Endothelial cell of umbilical vein (primary cell): ENCODE data around the gene EEIG1. TPM values are rescaled to one million over a fixed set of nuclear protein-coding genes. Genes with fewer than 3 reads are reported as not detected.

ENCODE experiments used
- BruUV-seq: library from RNA; stranded (reverse); fragments of 400-500 nt; replicated peaks from 2 replicates; lab custom pipeline; 2021; lab: Mats Ljungman, UMichigan
- CTCF ChIA-PET: fragments of 300-600, 350-600 bp; sonication (Branson Sonifier 250); formaldehyde crosslinking; loops from one replicate; lab custom pipeline; 2021; ENCODE audit warnings: antibody characterized with exemption, inconsistent platforms; lab: Charles Lee
- POLR2A ChIA-PET: fragments of 300-600, 350-600 bp; sonication (Branson Sonifier 250); formaldehyde crosslinking; loops from one replicate; lab custom pipeline; 2021; ENCODE audit warnings: antibody characterized with exemption, inconsistent platforms; lab: Charles Lee
- DNase-seq: peaks from one replicate; pipeline ENCODE4 v3.0.0-alpha.2; 2011; ENCODE audit warnings: low read depth, low spot score
- FAIRE-seq: peaks from 2 replicates; lab custom pipeline; 2011; peaks lifted over from hg19 to GRCh38; lab: Jason Lieb, UNC
- H2AFZ ChIP-seq: 2 replicates; pipeline ENCODE4 v1.6.0; 2012; ENCODE audit warnings: low read depth, low read length, control low read depth, inconsistent platforms
- H3K27ac ChIP-seq: 2 replicates; pipeline ENCODE4 v1.5.1; 2011; ENCODE audit warnings: low read depth, mild to moderate bottlenecking, control low read depth, low read length, moderate library complexity; ENCODE audit not compliant: insufficient read depth
- H3K27me3 ChIP-seq, 2 experiments: 2 replicates each; pipeline versions ENCODE4 v1.6.0 to v1.6.1; 2011; ENCODE audit warnings: low read length in 2 of 2, mixed read lengths in 1 of 2; ENCODE audit not compliant: control insufficient read depth in 2 of 2, insufficient read depth in 2 of 2
- H3K36me3 ChIP-seq, 2 experiments: 2 replicates in 1 of 2; 3 replicates in 1 of 2; pipeline ENCODE4 v1.5.1; 2011; ENCODE audit warnings: low read length in 2 of 2, mild to moderate bottlenecking in 1 of 2, moderate library complexity in 1 of 2; ENCODE audit not compliant: control insufficient read depth in 2 of 2, insufficient read depth in 2 of 2; ENCODE audit errors: extremely low read depth in 1 of 2
- H3K4me1 ChIP-seq: 3 replicates; pipeline ENCODE4 v1.5.1; 2011; ENCODE audit warnings: mild to moderate bottlenecking, low read length; ENCODE audit not compliant: control insufficient read depth, insufficient read depth; ENCODE audit errors: extremely low read depth
- H3K4me2 ChIP-seq: 2 replicates; pipeline ENCODE4 v1.6.1; 2011; ENCODE audit warnings: low read length, control low read depth, mixed read lengths; ENCODE audit not compliant: insufficient read depth
- H3K4me3 ChIP-seq, 3 experiments: fragments of 200-600 bp in 1 of 3; sonication (generic), shearing (Covaris generic) in 1 of 3; replicated peaks in 1 of 3; 2 replicates each; pipeline ENCODE4 v1.5.1; 2011 to 2016; ENCODE audit warnings: control low read depth in 3 of 3, low read length in 3 of 3, mild to moderate bottlenecking in 2 of 3, inconsistent platforms in 1 of 3, low read depth in 1 of 3, moderate library complexity in 1 of 3; ENCODE audit not compliant: insufficient read depth in 1 of 3
- H3K79me2 ChIP-seq: 2 replicates; pipeline ENCODE4 v1.6.0; 2012; ENCODE audit warnings: low read length, inconsistent platforms; ENCODE audit not compliant: control insufficient read depth, insufficient read depth
- H3K9ac ChIP-seq: replicated peaks from 2 replicates; pipeline ENCODE3; 2011; ENCODE audit warnings: low read length, control low read depth; ENCODE audit not compliant: insufficient read depth; ENCODE audit errors: extremely low read depth
- H3K9me1 ChIP-seq: replicated peaks from 3 replicates; pipeline ENCODE4 v1.6.0; 2011; ENCODE audit warnings: mild to moderate bottlenecking, low read length; ENCODE audit not compliant: control insufficient read depth, insufficient read depth; ENCODE audit errors: extremely low read depth
- H3K9me3 ChIP-seq: replicated peaks from 2 replicates; pipeline ENCODE4 v1.5.1; 2012; ENCODE audit warnings: low read length, inconsistent platforms; ENCODE audit not compliant: control insufficient read depth, insufficient read depth
- H4K20me1 ChIP-seq: replicated peaks from 2 replicates; pipeline ENCODE3; 2011; ENCODE audit warnings: mild to moderate bottlenecking, low read length; ENCODE audit not compliant: control insufficient read depth, insufficient read depth; ENCODE audit errors: extremely low read depth
- CTCF ChIP-seq, 2 donors: IDR thresholded peaks; 1 replicate in 1 of 2; 2 replicates in 1 of 2; pipeline ENCODE4 v1.5.1; 2011; ENCODE audit warnings: low read length in 2 of 2, mild to moderate bottlenecking in 2 of 2, moderate library complexity in 2 of 2, control low read depth in 1 of 2, inconsistent platforms in 1 of 2, low read depth in 1 of 2; ENCODE audit not compliant: insufficient read depth in 1 of 2; ENCODE audit errors: extremely low read depth in 1 of 2
- EZH2 ChIP-seq: IDR thresholded peaks from 2 replicates; pipeline ENCODE4 v1.6.1; 2012; ENCODE audit warnings: borderline replicate concordance, low read depth, mild to moderate bottlenecking, moderate library complexity, low read length, inconsistent platforms; ENCODE audit not compliant: severe bottlenecking
- FOS ChIP-seq: IDR thresholded peaks from 2 replicates; pipeline ENCODE4 v1.6.1; 2011; ENCODE audit warnings: mild to moderate bottlenecking, low read length, moderate library complexity, borderline replicate concordance; ENCODE audit not compliant: insufficient read depth
- GATA2 ChIP-seq: IDR thresholded peaks from 2 replicates; pipeline ENCODE4 v1.7.0; 2011; ENCODE audit warnings: low read depth, mild to moderate bottlenecking, moderate library complexity, mixed read lengths, low read length; ENCODE audit not compliant: insufficient read length, insufficient read depth
- JUN ChIP-seq: IDR thresholded peaks from 2 replicates; pipeline ENCODE4 v1.6.1; 2011; ENCODE audit warnings: borderline replicate concordance, low read depth; ENCODE audit not compliant: insufficient read length, insufficient read depth
- MYC ChIP-seq: IDR thresholded peaks from one replicate; pipeline ENCODE4 v1.6.1; 2011; ENCODE audit warnings: mild to moderate bottlenecking, low read depth, low read length
- POLR2A ChIP-seq: IDR thresholded peaks from 2 replicates; pipeline ENCODE4 v1.6.1; 2012; ENCODE audit warnings: low read depth, mild to moderate bottlenecking, control low read depth, low read length
- POLR2AphosphoS5 ChIP-seq: IDR thresholded peaks from 2 replicates; pipeline ENCODE4 v1.6.1; 2012; ENCODE audit warnings: low read depth, mild to moderate bottlenecking, control low read depth, low read length, moderate library complexity; ENCODE audit not compliant: insufficient read depth
- dilution Hi-C: fragments of 300-500 bp; cut with MboI; formaldehyde crosslinking; loops from one replicate; pipeline ENCODE4 v1.15.0; 2019; ENCODE audit warnings: low sequenced_read_pairs; ENCODE audit not compliant: extremely low pct_ligation_motif_present
- intact Hi-C: fragments of 100-400 bp; cut with micrococcal nuclease; formaldehyde crosslinking; loops from one replicate; pipeline ENCODE4 v1.10.0; 2022
- polyA plus RNA-seq, 4 experiments: library from polyadenylated mRNA; depleted of rRNA in 3 of 4; stranded (reverse) in 3 of 4; unstranded in 1 of 4; fragments of >200 nt; gene quantifications; 2 replicates each; pipeline versions ENCODE4 v1.2.1 to v1.2.3, GENCODE V29; 2011 to 2012; ENCODE audit warnings: missing spikeins in 1 of 4
- total RNA-seq: library from RNA; stranded (reverse); gene quantifications from 2 replicates; pipeline ENCODE4 v1.2.3, GENCODE V29; 2021
- TF ChIP-seq, protein P1 (sequence below): IDR thresholded peaks from 2 replicates; pipeline ENCODE4 v1.6.1; 2011; ENCODE audit not compliant: insufficient read depth, insufficient read length

EEIG1 gene
- total and polyA plus RNA-seq, 2 donors (not counting 3 experiments of a cell fraction or from before 2014, with no cell fraction given) = 8.4 to 19.0 TPM

DNA sequence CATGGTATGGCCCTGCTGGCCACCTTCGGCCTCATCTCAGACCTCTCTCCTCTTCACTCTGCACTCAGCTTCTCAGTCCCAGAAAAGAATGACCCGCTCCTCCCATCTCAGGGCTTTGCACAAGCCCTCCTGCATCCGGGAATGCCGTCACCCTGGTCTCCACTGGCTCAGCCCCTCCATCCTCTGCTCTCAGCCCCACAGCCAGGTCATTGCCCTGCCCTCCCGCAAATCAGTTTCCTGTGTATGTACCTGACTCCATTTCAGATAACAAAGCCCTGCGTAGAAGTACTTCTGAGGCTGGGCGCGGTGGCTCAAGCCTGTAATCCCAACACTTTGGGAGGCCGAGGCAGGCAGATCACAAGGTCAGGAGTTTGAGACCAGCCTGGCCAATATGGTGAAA is 28.9 kb upstream of the EEIG1 start:
- DNase-seq = no peak

More for the DNA sequence above, 28.9 kb upstream of the EEIG1 start:
- no peaks in the 10 kb centered on the region for H3K9me1 ChIP-seq
- no peaks in the 10 kb centered on the region for H3K79me2 ChIP-seq
- FAIRE-seq = no peak
- H3K27me3 ChIP-seq = no peaks in the 10 kb centered on the region
- no peak overlapping the region for H3K4me2 ChIP-seq
- no peak overlapping the region for H3K4me3 ChIP-seq
- intact Hi-C loops = no loop called here
- H3K9ac ChIP-seq = no peak overlapping the region
- dilution Hi-C loops = no loop called here
- no peak for TF ChIP-seq MYC
- no peak for TF ChIP-seq POLR2A
- no peak for TF ChIP-seq JUN
- TF ChIP-seq, protein P1, sequence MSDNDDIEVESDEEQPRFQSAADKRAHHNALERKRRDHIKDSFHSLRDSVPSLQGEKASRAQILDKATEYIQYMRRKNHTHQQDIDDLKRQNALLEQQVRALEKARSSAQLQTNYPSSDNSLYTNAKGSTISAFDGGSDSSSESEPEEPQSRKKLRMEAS = no peak
- TF ChIP-seq CTCF (IDR thresholded peaks at IDR 0.05; ENCODE audit: extremely low read depth in 1 of 2, insufficient read depth in 1 of 2, low read depth in 1 of 2, low read length in 2 of 2) = no peak
- no peak for TF ChIP-seq EZH2
- TF ChIP-seq GATA2 = no peak
- no peak for TF ChIP-seq POLR2AphosphoS5
- no peak for TF ChIP-seq FOS
- no peaks in the 10 kb centered on the region for H4K20me1 ChIP-seq
- H3K9me3 ChIP-seq = no peaks in the 10 kb centered on the region
- CTCF ChIA-PET = no interaction called here
- H2AFZ ChIP-seq = no peak overlapping the region
- POLR2A ChIA-PET = no interaction called here
- H3K4me1 ChIP-seq = peaks cover 37% of the 10 kb centered on the region
- no TSS peak for BruUV-seq
- H3K36me3 ChIP-seq = no peaks in the 10 kb centered on the region
- no peak overlapping the region for H3K27ac ChIP-seq
